ENCODE results near the gene TCHHL1. TPM values are rescaled to one million over a fixed set of nuclear protein-coding genes. Genes with fewer than 3 reads are reported as not detected.

The TCHHL1 gene
- total RNA-seq, 2 donors from 2014 or later, result not detected

DNA sequence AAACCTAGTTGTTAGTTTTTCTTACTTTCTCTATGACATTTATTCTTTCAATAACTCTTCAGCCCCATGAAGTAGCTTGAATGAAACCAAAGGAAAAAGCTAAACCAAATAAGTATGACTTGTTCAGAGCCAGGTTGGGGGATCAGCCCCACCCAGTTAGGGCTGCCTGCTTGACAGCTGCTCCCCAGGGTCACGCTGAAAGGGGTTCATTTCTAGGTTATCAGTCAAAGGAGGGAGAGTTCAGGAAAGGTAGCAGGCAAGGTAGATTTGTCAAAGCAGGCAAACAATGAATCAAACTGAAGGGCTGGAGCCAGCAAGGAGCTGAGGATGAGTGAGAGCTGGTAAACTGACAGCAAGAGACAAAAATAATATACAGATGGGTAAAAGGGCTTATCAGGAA is 49.0 kb downstream of the TCHHL1 start:
- Mint-ChIP-seq H3K27ac (no peak overlapping the region), H3K4me3 (no peak overlapping the region), H3K4me1 (ENCODE audit: low read depth in 2 of 2) (peaks cover 12 to 14% of the 10 kb centered on the region in 2 donors), H3K36me3 (peaks cover 9% of the 10 kb centered on the region), H3K9me3 (no peaks in the 10 kb centered on the region), H3K27me3 (no peaks in the 10 kb centered on the region)
- ATAC-seq (no peak), DNase-seq (ENCODE audit: low spot score) (no peak)

DNA sequence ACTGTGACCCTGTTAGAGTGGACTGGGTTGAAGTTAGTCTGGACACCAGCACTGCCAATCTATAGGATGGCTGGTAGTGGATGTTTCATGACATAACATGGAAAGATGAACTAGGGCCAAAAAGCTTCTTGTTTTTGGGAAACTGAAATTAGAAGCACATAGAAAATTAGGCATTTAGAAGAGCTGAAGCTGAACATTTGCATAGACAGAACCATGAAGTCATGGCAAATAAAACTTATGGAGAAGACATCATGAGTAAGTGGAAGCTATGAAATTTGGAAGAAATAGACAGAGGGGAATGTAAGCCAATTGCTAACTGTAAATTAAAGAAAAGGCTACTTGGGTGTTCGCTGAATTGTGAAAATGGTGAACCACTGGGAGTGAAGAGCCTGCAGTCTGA is 49.4 kb downstream of the TCHHL1 start:
- Mint-ChIP-seq H3K9me3 (no peaks in the 10 kb centered on the region), H3K4me3 (no peak overlapping the region), H3K27ac (no peak overlapping the region), H3K4me1 (ENCODE audit: low read depth in 2 of 2) (peaks cover 17% of the 10 kb centered on the region in 2 donors), H3K27me3 (no peaks in the 10 kb centered on the region), H3K36me3 (peaks cover 9% of the 10 kb centered on the region)
- DNase-seq (ENCODE audit: low spot score), result no peak
- no peak for ATAC-seq

GRCh38 chr1:152038871-152039270 is 50.0 kb downstream of the TCHHL1 start:
- no peak overlapping the region for H3K4me3 Mint-ChIP-seq
- no peak for ATAC-seq
- H3K27ac Mint-ChIP-seq, result no peak overlapping the region
- H3K9me3 Mint-ChIP-seq, result no peaks in the 10 kb centered on the region
- H3K4me1 Mint-ChIP-seq (ENCODE audit: low read depth in 2 of 2), result peaks cover 21 to 23% of the 10 kb centered on the region in 2 donors
- no peaks in the 10 kb centered on the region for H3K27me3 Mint-ChIP-seq
- no peak for DNase-seq (ENCODE audit: low spot score)
- H3K36me3 Mint-ChIP-seq, result peaks cover 9% of the 10 kb centered on the region

- Mint-ChIP-seq H3K27me3 (no peaks in the 10 kb centered on the region), H3K4me3 (peak within 1 kb of the TSS; percentile 99), H3K27ac (peak within 1 kb of the TSS; percentile 92 to 98), H3K36me3 (peaks cover 27% of the 10 kb centered on the region), H3K4me1 (ENCODE audit: low read depth in 2 of 2) (peaks cover 32 to 34% of the 10 kb centered on the region in 2 donors), H3K9me3 (no peaks in the 10 kb centered on the region)
- ATAC-seq (peak; percentile 93 to 96), DNase-seq (ENCODE audit: low spot score) (peak; percentile 87)
These were observed 52.3 kb downstream of the TCHHL1 start, which contains the start of gene S100A11 for GRCh38 chr1:152036267-152037216. S100A11 (minus strand) TSS chr1:152037004; CDS start chr1:152036915, 89 bp downstream.

- DNase-seq (ENCODE audit: low spot score) (no peak), ATAC-seq (no peak)
These were observed 53.2 kb downstream of the TCHHL1 start for GRCh38 chr1:152035539-152036266.

GRCh38 chr1:152034654-152035538 is 54.0 kb downstream of the TCHHL1 start:
- Mint-ChIP-seq H3K27ac (peak overlapping the region; percentile 92 to 98), H3K9me3 (no peaks in the 10 kb centered on the region), H3K4me3 (peak overlapping the region; percentile 99), H3K4me1 (ENCODE audit: low read depth in 2 of 2) (peaks cover 36% of the 10 kb centered on the region in 2 donors), H3K27me3 (no peaks in the 10 kb centered on the region), H3K36me3 (peaks cover 34% of the 10 kb centered on the region)
- ATAC-seq, result peak; percentile 64 to 71
- no peak for DNase-seq (ENCODE audit: low spot score)

More at GRCh38 chr1:152035539-152036266, 53.2 kb downstream of the TCHHL1 start:
- Mint-ChIP-seq H3K4me1 (ENCODE audit: low read depth in 2 of 2) (peaks cover 34% of the 10 kb centered on the region in 2 donors), H3K9me3 (no peaks in the 10 kb centered on the region), H3K27ac (peak overlapping the region; percentile 92 to 98), H3K27me3 (no peaks in the 10 kb centered on the region), H3K36me3 (peaks cover 30% of the 10 kb centered on the region), H3K4me3 (peak overlapping the region; percentile 99)

DNA sequence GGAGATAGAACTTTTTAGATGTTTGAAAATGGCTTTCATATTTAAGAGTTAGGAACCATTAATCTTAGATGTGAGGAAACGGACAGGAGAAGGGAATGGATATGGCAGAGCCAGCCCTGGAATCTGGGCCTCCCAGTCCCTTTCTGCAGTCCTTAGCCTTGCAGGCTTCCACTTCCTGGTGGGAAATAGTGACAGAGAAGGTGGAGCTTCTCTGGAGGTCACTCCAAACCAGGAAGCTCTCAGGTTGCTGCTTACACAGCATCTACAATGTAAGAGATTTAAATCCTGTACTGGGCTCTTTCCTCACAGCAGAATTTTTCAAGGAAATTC is 54.6 kb downstream of the TCHHL1 start:
- DNase-seq (ENCODE audit: low spot score), result no peak
- Mint-ChIP-seq H3K4me1 (ENCODE audit: low read depth in 2 of 2) (peaks cover 38 to 42% of the 10 kb centered on the region in 2 donors), H3K9me3 (no peaks in the 10 kb centered on the region), H3K36me3 (peaks cover 39% of the 10 kb centered on the region), H3K27me3 (no peaks in the 10 kb centered on the region), H3K4me3 (peak overlapping the region; percentile 99), H3K27ac (peak overlapping the region; percentile 92 to 98)
- no peak for ATAC-seq

Other genes starting within 250 kb of the TCHHL1 start
- 1 to 10 TPM in 1 of 2 donors, not detected in 1; 1.5 TPM for gene C2CD4D, start 249.2 kb downstream of the TCHHL1 start, total RNA-seq
- not detected for gene THEM5, start 235.4 kb downstream of the TCHHL1 start, total RNA-seq
- gene THEM4, start 179.6 kb downstream of the TCHHL1 start, total RNA-seq, result 10 to 100 TPM; 17.0 to 19.6 TPM
- gene S100A10, start 95.2 kb downstream of the TCHHL1 start, total RNA-seq, result 100 to 1,000 TPM; 152 to 263 TPM
- 100 to 1,000 TPM; 113 to 239 TPM for gene S100A11, start 52.1 kb downstream of the TCHHL1 start, total RNA-seq
- under 1 TPM in 1 of 2 donors, not detected in 1; 0.08 TPM for gene TCHH, start 26.4 kb upstream of the TCHHL1 start, total RNA-seq
- gene RPTN, start 70.2 kb upstream of the TCHHL1 start, total RNA-seq, result not detected
- gene HRNR, start 135.1 kb upstream of the TCHHL1 start, total RNA-seq, result not detected
- not detected for gene FLG, start 236.2 kb upstream of the TCHHL1 start, total RNA-seq